ENCODE results near the gene GNAI3.

The GNAI3 gene

DNA sequence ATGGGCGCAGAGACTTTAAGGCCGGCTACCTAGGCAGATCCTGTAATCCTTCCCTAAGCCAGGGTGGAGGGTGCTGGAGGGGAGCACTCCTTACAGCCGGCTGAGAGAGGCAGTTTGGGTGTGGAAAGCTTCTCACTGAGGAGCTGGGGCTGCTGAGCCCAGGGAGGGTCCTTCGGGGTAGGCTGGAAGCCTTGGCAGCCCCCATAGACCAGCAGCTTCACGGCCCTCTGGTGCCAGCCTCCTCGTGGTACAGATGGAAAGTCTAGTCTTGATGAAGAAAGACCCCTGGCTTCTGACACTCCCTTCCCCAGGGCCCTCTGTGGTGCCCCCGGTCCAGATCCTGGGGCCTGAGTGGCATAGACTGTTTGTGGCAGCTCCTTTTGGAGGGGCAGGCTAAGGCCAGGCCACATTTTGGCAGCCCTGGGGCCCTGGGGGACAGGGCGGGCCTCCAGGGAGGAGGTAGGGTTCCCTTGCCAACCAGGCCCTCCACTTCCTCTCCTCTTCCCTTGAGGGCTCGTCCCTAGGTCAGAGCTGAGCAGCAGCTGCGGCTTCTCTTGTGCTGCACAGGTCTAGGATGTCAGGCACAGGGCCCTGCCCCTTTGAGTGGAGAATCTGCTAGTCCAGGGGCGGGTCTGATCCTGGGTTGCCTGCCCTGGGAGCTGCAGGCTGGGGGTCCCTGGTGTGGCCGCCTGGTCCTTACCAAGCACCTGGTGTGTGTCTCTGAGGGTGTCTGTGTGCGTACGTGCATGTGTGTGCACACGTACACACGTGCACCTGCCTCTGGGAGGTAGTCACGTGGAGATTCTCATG, 76.0 kb downstream of the GNAI3 start:
- DNase-seq (ENCODE audit: low read depth) = no peak

DNA sequence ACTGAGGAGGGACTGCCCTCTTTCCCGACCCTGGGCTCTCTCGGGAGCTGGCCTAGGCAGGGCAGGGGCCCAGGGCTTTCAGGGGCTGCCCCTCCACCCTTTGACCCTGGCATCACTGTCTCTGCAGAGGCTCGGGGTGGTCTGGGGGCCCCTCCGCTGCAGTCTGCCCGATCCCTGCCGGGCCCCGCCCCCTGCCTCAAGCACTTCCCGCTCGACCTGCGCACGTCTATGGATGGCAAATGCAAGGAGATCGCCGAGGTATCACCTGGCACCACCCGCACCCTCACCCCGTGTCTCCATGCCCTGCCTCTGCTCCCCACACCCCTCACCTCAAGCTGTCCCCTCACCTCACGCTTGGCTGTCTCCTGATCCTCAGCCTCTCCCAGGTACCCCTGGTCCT, 76.8 kb downstream of the GNAI3 start:
- DNase-seq (ENCODE audit: low read depth) = no peak

DNA sequence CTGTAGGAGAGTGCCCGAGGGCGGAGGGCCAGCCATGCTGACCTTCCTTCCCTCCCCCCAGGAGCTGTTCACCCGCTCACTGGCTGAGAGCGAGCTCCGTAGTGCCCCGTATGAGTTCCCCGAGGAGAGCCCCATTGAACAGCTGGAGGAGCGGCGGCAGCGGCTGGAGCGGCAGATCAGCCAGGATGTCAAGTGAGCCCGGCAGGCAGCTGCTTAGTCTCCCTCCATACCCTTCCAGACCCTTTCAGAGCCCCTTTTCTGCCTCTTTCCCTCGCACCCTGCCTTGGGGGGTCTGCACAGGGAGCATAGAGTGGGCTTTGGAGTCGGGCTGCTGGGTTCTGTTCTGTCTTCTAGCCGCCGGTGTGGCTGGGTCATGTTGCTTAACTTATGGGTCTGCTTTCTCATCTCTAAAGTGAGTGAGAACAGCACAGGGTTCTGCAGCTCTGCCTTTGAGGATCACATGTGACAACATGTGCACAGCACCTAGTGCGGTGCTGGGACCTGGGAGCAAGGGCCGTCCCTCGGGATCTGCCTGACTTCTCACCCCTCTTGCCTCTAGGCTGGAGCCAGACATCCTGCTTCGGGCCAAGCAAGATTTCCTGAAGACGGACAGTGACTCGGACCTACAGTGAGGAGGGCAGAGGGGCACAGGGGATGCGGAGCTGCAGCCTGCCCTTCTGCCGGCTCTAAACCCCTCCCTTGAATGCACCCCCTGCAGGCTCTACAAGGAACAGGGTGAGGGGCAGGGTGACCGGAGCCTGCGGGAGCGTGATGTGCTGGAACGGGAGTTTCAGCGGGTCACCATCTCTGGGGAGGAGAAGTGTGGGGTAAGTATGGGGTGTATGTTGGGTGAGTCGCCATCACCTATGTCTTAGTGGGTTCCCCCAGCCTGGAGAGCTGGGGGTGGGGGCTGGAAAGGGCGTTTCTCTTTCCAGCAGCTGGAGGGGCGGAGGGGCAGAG, 77.5 kb downstream of the GNAI3 start:
- DNase-seq (ENCODE audit: low read depth) = no peak

DNA sequence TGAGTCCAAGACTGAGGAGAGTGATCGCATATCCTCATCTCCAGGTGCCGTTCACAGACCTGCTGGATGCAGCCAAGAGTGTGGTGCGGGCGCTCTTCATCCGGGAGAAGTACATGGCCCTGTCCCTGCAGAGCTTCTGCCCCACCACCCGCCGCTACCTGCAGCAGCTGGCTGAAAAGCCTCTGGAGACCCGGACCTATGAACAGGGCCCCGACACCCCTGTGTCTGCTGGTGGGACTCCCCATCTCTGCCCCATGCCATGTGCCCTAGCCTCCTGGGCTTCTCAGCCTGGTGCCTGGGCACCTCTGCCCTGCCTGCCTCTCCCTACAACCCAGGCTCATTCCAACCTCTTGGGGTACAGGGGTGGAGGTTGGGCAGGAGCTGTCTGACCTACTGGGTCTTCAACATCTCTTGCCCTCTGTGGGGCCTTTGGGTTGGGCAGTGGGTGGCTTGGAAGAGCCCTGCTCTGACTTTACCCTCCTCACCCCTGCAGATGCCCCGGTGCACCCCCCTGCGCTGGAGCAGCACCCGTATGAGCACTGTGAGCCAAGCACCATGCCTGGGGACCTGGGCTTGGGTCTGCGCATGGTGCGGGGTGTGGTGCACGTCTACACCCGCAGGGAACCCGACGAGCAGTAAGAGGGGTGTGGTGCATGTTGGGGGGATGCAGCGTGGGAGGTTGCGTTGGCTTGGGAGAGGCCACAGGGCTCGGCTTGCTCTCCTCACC, 78.4 kb downstream of the GNAI3 start:
- no peak for DNase-seq (ENCODE audit: low read depth)

DNA sequence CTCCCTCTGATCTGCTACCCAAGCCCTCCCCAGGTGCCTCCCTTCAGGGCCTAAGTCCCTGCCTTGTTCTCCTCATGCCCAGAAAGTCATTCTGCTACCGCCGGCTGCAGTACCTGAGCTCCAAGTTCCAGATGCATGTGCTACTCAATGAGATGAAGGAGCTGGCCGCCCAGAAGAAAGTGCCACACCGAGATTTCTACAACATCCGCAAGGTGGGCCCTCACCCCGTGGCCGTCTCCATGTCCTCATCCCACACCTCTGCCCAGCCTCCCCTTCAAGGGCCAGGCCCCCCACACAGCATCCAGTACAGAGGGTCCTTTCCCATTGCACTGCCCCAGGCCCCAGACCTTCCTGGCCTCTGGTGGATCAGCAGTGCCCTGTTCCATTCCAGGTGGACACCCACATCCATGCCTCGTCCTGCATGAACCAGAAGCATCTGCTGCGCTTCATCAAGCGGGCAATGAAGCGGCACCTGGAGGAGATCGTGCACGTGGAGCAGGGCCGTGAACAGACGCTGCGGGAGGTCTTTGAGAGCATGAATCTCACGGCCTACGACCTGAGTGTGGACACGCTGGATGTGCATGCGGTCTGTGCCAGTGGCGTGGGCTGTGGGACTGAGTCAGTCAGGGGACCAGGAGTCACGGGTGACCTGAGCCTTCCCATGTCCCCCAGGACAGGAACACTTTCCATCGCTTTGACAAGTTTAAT, 79.4 kb downstream of the GNAI3 start:
- DNase-seq (ENCODE audit: low read depth) = no peak

DNA sequence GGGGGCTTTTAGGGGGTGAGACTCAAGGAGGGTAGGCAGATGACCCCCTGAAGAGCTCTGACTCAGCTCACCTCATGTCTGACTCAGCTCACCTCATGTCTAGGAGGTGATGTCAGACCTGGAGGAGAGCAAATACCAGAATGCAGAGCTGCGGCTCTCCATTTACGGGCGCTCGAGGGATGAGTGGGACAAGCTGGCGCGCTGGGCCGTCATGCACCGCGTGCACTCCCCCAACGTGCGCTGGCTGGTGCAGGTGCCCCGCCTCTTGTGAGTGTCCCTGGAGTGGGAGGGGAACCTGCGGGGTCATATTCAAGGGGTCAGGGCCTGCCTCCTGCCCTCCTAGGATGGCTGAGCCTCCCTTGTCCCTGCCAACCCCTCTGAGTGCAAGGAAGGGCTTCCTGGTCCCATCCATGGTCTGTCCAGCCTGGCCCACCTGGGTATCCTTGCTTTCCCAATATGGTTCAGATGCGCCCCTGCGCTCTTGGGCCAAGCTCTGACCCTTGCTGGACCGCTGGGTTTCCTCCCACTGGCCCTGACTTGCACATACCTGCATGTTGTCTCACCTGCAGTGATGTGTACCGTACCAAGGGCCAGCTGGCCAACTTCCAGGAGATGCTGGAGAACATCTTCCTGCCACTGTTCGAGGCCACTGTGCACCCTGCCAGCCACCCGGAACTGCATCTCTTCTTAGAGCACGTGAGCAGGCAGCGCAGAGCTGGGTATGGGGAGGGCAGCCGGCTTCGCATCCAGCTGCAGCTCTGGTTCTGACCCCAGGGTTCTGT, 80.3 kb downstream of the GNAI3 start:
- DNase-seq (ENCODE audit: low read depth) = no peak

DNA sequence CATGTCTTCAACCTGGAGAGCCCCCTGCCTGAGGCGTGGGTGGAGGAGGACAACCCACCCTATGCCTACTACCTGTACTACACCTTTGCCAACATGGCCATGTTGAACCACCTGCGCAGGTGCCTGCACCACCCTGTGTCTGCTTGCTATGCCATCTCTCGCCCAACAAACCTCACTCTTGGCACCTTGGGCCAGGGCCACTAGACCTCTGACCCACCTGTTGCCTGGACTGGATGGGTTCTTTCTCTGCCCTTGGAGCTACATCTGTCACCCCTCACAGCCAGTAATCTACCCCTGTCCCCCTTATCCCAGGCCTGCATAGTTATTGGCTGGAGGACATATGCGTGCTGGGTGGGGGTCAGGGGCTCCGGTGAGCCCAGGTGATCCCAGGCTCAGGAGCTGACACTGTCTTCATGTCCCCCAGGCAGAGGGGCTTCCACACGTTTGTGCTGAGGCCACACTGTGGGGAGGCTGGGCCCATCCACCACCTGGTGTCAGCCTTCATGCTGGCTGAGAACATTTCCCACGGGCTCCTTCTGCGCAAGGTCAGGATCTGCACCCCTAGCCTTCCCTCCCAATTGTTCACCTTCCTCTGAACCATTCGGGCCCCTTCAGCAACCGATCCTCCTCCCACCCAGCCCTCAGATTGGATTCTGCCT, 81.1 kb downstream of the GNAI3 start:
- no peak for DNase-seq (ENCODE audit: low read depth)

DNA sequence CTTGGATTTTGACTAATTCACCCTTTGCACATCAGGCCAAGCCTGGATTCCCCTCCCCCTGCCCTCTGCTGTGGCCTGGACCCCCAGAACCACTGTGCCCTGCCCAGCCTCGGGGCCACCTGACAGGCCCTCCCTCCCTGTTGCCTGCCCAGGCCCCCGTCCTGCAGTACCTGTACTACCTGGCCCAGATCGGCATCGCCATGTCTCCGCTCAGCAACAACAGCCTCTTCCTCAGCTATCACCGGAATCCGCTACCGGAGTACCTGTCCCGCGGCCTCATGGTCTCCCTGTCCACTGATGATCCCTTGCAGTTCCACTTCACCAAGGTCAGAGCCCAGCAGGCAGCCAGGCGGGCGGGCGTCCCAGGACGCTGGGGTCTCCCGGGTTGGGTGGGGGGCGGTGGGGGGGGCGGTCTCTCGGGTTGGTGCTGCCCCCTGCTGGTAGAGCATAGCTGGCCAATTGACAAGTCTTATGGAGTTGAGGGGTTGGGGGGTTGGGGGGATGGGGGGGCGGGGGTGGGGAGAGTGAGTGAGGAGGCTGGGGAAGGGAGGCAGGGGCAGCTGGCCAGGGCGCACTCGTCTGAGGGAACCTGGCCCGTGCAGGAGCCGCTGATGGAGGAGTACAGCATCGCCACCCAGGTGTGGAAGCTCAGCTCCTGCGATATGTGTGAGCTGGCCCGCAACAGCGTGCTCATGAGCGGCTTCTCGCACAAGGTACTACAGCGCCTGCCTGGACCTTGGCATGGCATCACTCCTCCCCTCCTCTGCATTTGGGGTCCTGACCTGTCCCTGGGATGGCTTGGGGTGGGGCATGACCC, 81.9 kb downstream of the GNAI3 start:
- DNase-seq (ENCODE audit: low read depth) = no peak

DNA sequence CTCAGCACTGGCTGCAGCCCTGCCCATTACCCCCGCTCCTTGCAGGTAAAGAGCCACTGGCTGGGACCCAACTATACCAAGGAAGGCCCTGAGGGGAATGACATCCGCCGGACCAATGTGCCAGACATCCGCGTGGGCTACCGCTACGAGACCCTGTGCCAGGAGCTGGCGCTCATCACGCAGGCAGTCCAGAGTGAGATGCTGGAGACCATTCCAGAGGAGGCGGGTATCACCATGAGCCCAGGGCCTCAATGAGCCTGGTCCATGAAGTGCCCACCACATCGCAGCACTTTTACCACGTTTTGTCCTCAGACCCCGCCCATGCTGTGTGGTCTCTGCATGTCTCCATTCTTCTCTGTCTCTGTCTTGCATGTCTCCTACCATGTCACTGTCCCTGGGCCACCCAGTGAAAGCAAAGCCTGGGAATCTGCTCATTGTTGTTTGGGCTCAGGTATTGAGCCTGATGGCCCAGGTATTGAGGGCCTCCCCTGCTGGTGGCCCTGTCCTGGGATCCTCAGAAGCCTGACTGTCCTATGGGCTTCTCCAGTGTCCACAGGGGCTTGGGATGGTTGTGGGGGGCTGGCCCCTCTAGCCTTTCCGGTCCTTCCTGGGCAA, 82.6 kb downstream of the GNAI3 start:
- no peak for DNase-seq (ENCODE audit: low read depth)

DNA sequence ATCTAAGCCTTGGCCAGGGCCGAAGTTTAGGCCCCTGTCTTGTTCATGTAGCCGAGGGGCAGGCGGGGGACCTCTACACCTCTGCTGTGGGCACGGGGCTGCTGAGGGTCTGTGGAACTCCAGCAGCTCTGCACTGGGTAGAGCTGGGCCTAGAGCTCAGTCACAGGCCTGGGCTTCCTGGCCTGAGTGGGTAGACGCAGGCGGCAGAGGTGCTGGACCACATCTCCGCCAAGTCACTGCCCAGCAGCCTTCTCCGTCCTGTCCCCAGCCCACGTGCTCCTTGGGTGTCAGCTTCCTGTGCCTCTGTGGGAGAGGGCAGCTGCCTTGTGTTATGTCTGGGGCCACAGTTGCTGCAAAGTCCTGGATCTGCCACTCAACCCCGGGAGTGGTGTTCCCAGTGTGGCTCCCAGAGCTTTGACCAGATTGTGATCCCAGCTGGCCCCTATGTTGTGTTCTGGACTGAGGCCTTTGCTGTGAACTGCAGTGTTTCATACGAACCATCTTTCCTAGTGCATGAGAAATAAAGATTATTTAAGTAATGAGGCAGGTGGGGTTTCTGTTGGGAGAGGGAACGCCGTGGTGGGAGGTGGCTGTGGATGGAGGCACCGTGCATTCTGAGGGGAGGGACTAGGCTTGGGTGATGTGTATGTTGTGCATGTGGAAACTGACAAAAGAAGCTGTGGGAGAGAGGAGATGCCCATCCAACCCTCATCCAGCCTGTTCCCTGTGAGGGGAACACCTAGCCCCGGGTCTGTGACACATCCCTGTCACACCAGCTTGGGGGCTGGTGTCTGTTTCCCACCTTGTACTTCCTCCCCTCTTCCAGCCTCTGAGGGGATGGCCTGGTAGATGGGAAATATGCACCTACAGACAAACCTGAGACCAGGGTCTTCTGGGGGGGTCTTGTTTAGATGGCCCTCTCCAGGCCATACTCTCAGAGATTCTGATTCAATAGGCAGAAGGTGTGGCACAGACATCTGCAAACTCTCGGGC, 83.4 kb downstream of the GNAI3 start:
- DNase-seq (ENCODE audit: low read depth) = no peak

DNA sequence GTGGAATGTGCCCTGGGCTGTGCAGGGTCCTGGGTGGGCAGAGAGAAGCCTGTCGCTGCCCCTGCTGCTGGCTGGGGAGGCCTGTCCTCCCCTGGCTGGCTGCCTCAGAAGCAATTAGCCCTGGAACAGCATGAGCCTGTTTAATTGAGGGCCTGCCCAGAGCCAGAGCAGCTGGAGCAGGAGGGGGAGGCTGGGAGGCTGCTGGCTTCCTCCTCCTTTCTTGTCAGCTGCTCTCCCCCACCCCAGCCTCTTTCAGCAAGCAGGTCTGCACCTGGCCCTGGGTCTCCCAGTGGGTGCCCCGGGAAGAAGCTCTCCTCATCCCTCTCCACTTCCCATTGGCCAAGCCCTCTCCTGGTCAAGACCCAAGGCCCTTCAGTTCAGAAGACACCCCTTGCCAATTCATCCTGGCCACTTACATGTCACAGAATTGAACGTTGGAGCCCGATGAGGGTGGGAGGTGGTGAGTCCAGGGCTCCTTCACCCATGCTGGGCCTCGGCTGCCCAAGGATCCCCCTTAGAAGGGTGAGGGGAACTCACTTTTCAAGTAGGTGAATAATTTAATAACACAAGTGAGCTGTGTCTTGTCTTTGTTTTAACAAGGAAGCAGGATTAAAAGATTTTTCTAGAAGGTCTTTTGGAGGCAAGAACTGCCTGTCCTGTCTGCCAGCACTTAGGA, 84.4 kb downstream of the GNAI3 start:
- DNase-seq (ENCODE audit: low read depth) = no peak

DNA sequence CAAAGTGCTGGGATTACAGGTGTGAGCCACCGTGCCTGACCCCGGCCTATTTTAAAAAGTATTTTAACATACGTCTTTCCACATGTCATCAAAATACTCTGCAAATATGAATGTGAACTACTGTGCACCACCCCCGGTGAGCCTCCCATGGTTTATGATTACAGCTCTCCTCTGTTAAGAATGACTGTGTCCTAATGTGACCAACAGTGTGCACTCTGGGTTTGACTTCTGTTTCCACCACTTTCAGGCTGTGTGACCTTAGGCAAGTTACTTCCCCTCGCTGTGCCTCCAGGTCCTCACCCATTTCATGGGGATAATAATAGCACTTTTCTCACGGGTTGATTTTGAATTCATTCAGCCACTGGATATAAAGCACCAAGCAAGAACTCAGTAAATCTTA, 85.9 kb downstream of the GNAI3 start:
- no peak for DNase-seq (ENCODE audit: low read depth)

DNA sequence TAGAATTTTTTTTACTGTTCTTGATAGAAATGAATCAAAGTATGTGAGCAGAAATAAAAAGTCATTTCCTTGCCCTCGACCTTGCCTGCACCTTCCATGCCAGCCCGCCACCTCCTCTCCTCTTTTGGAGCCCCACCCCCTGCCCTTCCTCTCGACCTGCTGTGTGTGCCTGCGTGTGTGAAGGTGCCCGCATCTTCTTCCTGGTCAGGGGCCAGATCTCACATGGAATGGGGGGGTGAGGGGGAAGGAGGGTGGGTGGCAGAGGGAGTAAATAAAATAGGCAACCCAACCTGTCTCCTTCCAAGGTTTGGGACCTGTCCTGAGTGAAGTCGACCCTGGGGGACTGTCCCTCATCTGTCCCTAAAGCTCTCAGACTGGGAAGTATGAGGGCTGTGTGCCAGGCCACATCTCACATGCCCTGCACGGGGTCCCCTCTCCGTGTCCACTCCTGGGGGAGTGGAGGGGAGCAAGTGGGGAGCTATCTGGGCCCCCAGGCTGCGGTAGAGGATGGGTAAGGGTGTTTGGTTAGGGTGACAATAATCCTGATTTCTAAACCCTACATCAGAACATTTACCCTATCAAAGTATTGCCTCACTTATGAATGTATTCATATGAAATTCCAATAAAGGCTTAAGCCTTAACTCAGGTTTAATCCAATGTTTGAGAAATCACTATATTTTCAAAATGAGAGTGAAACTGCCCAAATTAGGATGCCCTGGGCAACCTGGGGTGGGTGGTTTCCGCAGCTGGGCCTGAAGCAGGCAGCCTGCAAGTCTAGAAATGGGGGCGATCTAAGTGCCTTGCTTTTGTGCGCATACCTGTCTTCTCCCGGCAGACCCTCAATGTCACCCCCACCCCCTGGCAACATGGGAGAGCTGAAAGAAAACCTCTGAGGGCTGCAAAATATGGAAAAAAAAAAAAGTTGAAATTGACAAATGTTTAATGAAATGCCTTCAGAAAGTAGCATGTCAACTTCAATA, 86.6 kb downstream of the GNAI3 start:
- DNase-seq (ENCODE audit: low read depth) = no peak

DNA sequence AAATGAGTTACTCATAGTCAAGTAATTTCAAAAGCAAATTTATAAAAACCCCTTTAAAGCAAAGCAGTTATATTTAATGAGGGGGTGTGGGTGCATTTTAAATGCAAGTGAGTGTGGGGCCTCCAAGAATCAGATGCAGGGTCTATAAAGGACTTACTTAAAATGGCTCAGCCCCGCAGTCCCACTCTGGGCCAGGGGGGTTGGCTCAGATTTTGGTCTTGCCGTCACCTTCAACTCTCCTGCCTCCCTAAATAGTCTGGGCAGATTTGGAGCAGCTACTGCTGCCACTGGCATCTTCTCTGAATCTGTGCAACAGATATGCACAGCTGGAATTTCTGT, 87.4 kb downstream of the GNAI3 start:
- DNase-seq (ENCODE audit: low read depth) = no peak

DNA sequence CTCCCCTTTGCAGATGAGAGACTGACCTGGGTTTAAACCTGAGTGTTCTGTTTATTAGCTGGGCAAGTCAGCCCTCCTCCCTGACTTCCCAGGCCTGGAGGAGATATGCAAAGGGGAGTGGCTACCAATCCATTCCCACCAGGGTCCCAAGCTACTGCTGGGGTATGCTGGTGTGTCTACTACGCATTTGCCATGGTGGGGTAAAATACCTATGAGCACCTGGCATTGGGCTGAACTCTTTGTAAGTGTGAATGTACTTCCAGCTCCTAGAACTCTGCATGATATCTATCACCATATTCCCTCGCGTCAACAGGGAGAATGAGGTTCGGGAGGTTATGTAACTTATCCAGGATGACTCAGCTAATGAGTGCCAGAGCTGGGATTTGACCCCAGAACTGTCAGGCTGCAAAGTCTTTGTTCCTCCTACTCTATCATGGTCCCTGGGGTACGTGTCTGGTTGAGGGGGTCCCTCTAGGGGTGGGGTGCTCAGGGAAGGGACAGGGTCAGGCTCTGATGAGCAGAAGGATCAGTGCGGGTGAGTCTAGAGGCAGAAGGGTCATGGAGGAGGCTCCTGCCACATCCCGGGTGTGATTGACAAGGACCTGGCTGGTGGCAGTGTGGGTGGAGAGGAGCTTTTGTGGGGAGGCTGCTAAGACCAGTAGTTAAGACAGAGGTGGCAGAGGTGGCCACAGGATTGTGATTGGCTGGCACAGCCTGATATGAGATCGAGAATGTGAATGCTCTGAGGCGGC, 88.0 kb downstream of the GNAI3 start:
- peak; percentile 74 for DNase-seq (ENCODE audit: low read depth)

All from EH (cell line).